Suprapubic skin (tissue), 4 donors: ENCODE measurements around the gene PRXL2B. TPM values are rescaled to one million over a fixed set of nuclear protein-coding genes. Genes with fewer than 3 reads are reported as not detected.
"Not testable (repeated sequence)": the region's sequence is repeated elsewhere in the genome, so short reads cannot be mapped to it uniquely, and the experiment has no call there.

ENCODE experiments used
- DNase-seq, 2 donors: peaks; one replicate each; pipeline ENCODE4 v3.0.0-alpha.2; 2019; ENCODE audit warnings: low spot score in 2 of 2
- H3K27ac ChIP-seq: fragments of 200-600 bp; sonication (generic); one replicate; pipeline ENCODE4 v1.5.1; 2019
- H3K27me3 ChIP-seq: fragments of 200-600 bp; sonication (generic); one replicate; pipeline ENCODE4 v1.5.1; 2019
- H3K36me3 ChIP-seq: fragments of 200-600 bp; sonication (generic); one replicate; pipeline ENCODE4 v1.5.1; 2019
- H3K4me1 ChIP-seq: fragments of 200-600 bp; sonication (generic); one replicate; pipeline ENCODE4 v1.5.1; 2019
- H3K4me3 ChIP-seq: fragments of 200-600 bp; sonication (generic); one replicate; pipeline ENCODE4 v1.5.1; 2019; ENCODE audit warnings: mild to moderate bottlenecking
- H3K9me3 ChIP-seq: fragments of 200-600 bp; sonication (generic); one replicate; pipeline ENCODE4 v1.5.1; 2019
- CTCF ChIP-seq, 2 donors: fragments of 200-600 bp in 1 of 2; fragments of 450-650 bp in 1 of 2; sonication (generic) in 1 of 2; IDR thresholded peaks; one replicate each; pipeline ENCODE4 v1.5.1; 2016 to 2019; ENCODE audit warnings: antibody characterized with exemption in 2 of 2, mild to moderate bottlenecking in 1 of 2, moderate library complexity in 1 of 2
- EP300 ChIP-seq: sonication (generic); formaldehyde crosslinking; IDR thresholded peaks from one replicate; pipeline ENCODE4 v1.6.1; 2017; ENCODE audit warnings: antibody characterized with exemption
- POLR2A ChIP-seq, 2 donors: fragments of 450-650 bp; IDR thresholded peaks; one replicate each; pipeline ENCODE4 v1.6.1; 2017; ENCODE audit warnings: antibody characterized with exemption in 2 of 2, mild to moderate bottlenecking in 2 of 2, moderate library complexity in 2 of 2
- POLR2AphosphoS5 ChIP-seq, 3 donors: sonication (generic); formaldehyde crosslinking; IDR thresholded peaks; one replicate each; pipeline ENCODE4 v1.6.1; 2017; ENCODE audit warnings: antibody characterized with exemption in 3 of 3
- WGBS: methylation state at CpG from one replicate; pipeline ENCODE4 v1.1.5; 2018; 5-methylcytosine and 5-hydroxymethylcytosine counted together
- total RNA-seq, 4 donors: library from RNA; depleted of rRNA; stranded (reverse); fragments of >200 nt; gene quantifications; one replicate each; pipeline ENCODE4 v1.1.0, GENCODE V29; 2016

The PRXL2B gene
- total RNA-seq, 4 donors from 2014 or later = 9.7 to 16.3 (median 10.7) TPM

- Histone ChIP-seq H3K27ac (no peak overlapping the region), H3K9me3 (no peaks in the 10 kb centered on the region), H3K27me3 (peaks cover 47% of the 10 kb centered on the region), H3K36me3 (no peaks in the 10 kb centered on the region), H3K4me3 (no peak overlapping the region), H3K4me1 (peaks cover 10% of the 10 kb centered on the region)
- WGBS = 82% methylated on average over 10 of the region's 12 CpGs
- DNase-seq = peak in 1 of 2 donors; percentile 58
- TF ChIP-seq EP300 = no peak
- TF ChIP-seq CTCF (IDR thresholded peaks at IDR 0.05) = no peak
- TF ChIP-seq POLR2A (IDR thresholded peaks at IDR 0.05) = no peak
- no peak for TF ChIP-seq POLR2AphosphoS5 (IDR thresholded peaks at IDR 0.05)
Observed at GRCh38 chr1:2623571-2624337, 37.2 kb downstream of the PRXL2B start.

GRCh38 chr1:2624735-2625300 lies 38.2 kb downstream of the PRXL2B start:
- no peak for TF ChIP-seq POLR2A (IDR thresholded peaks at IDR 0.05)
- TF ChIP-seq CTCF (IDR thresholded peaks at IDR 0.05) = no peak
- TF ChIP-seq EP300 = no peak
- TF ChIP-seq POLR2AphosphoS5 (IDR thresholded peaks at IDR 0.05) = no peak
- Histone ChIP-seq H3K4me1 (peaks cover 16% of the 10 kb centered on the region), H3K36me3 (no peaks in the 10 kb centered on the region), H3K27me3 (peaks cover 54% of the 10 kb centered on the region), H3K27ac (no peak overlapping the region), H3K4me3 (no peak overlapping the region), H3K9me3 (no peaks in the 10 kb centered on the region)
- peak in 1 of 2 donors; percentile 15 for DNase-seq
- 82% methylated on average over 13 of the region's 13 CpGs for WGBS

GRCh38 chr1:2625311-2625710 lies 38.7 kb downstream of the PRXL2B start:
- peaks cover 16% of the 10 kb centered on the region for H3K4me1 ChIP-seq
- H3K9me3 ChIP-seq = no peaks in the 10 kb centered on the region
- peaks cover 58% of the 10 kb centered on the region for H3K27me3 ChIP-seq
- 92% methylated on average over 6 of the region's 10 CpGs for WGBS
- H3K27ac ChIP-seq = no peak overlapping the region
- no peaks in the 10 kb centered on the region for H3K36me3 ChIP-seq
- no peak for TF ChIP-seq EP300
- TF ChIP-seq POLR2AphosphoS5 (IDR thresholded peaks at IDR 0.05) = no peak
- no peak for TF ChIP-seq CTCF (IDR thresholded peaks at IDR 0.05)
- no peak for TF ChIP-seq POLR2A (IDR thresholded peaks at IDR 0.05)
- H3K4me3 ChIP-seq = no peak overlapping the region
- peak in 1 of 2 donors; percentile 37 for DNase-seq

- WGBS = 69% methylated on average over 7 of the region's 7 CpGs
- not testable (repeated sequence) for H3K9me3 ChIP-seq, H3K27ac ChIP-seq, H3K4me3 ChIP-seq, H3K36me3 ChIP-seq
- DNase-seq = peak in 1 of 2 donors; percentile 37
- H3K4me1 ChIP-seq = peaks cover 16% of the 10 kb centered on the region
- H3K27me3 ChIP-seq = peaks cover 56% of the 10 kb centered on the region
Observed at GRCh38 chr1:2625748-2626147, 39.2 kb downstream of the PRXL2B start.

GRCh38 chr1:2627746-2628145 lies 41.2 kb downstream of the PRXL2B start:
- Histone ChIP-seq H3K4me1 (peaks cover 16% of the 10 kb centered on the region), H3K4me3 (no peak overlapping the region), H3K27me3 (peaks cover 70% of the 10 kb centered on the region), H3K27ac (no peak overlapping the region), H3K9me3 (no peaks in the 10 kb centered on the region), H3K36me3 (no peaks in the 10 kb centered on the region)
- peak in 1 of 2 donors; percentile 56 for DNase-seq
- 29% methylated on average over 6 of the region's 6 CpGs for WGBS
- TF ChIP-seq EP300 (no peak), CTCF (IDR thresholded peaks at IDR 0.05) (no peak), POLR2AphosphoS5 (IDR thresholded peaks at IDR 0.05) (no peak), POLR2A (IDR thresholded peaks at IDR 0.05) (no peak)
